NT2/D1 (cell line): ENCODE data around the gene SLC30A9.

Experiments used
- DNase-seq: peaks from one replicate; pipeline ENCODE4 v3.0.0-alpha.2; 2011; ENCODE audit warnings: low read depth, low spot score
- H3K27me3 ChIP-seq: 2 replicates; pipeline ENCODE4 v1.6.0; 2011; ENCODE audit warnings: mild to moderate bottlenecking; ENCODE audit not compliant: insufficient read length, insufficient read depth
- H3K36me3 ChIP-seq: 2 replicates; pipeline ENCODE4 v1.6.1; 2011; ENCODE audit warnings: mild to moderate bottlenecking, low read length, mixed read lengths; ENCODE audit not compliant: insufficient read depth, insufficient read length
- H3K4me1 ChIP-seq: 2 replicates; pipeline ENCODE4 v1.5.1; 2011; ENCODE audit not compliant: insufficient read depth, insufficient read length
- H3K4me3 ChIP-seq: 2 replicates; pipeline ENCODE4 v1.5.1; 2011; ENCODE audit warnings: low read depth; ENCODE audit not compliant: insufficient read length
- H3K9ac ChIP-seq: 2 replicates; pipeline ENCODE4 v1.6.0; 2011; ENCODE audit warnings: low read depth; ENCODE audit not compliant: insufficient read length
- H3K9me3 ChIP-seq: 2 replicates; pipeline ENCODE4 v1.5.1; 2011; ENCODE audit warnings: mild to moderate bottlenecking, low read length; ENCODE audit not compliant: insufficient read depth
- SUZ12 ChIP-seq: IDR thresholded peaks from 2 replicates; pipeline ENCODE4 v1.6.1; 2011; ENCODE audit not compliant: insufficient read length, insufficient read depth; ENCODE audit errors: extremely low read depth
- YY1 ChIP-seq: IDR thresholded peaks from 2 replicates; pipeline ENCODE4 v1.6.1; 2011; ENCODE audit not compliant: insufficient read length, insufficient read depth
- ZNF274 ChIP-seq: IDR thresholded peaks from 2 replicates; pipeline ENCODE4 v1.6.1; 2011; ENCODE audit warnings: mild to moderate bottlenecking, low read depth, low read length

Gene SLC30A9

DNA sequence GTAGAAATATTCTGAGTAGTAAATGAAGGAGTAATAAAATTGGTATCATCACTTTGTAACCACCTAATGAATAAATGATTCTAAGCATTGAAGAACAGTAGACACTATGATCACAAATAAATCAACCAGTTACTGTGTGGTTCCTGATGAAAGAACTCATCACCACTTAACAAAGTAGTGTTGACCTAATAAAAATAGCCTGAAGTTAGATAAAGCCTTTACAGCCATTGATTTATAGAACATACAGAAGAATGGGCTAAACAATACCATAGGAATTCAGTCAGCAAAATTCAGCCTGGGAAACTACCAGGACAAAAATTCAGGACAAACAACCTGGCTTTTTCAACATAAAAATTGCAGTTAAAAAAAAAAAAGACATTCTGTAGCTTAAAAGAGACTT, 9.0 kb downstream of the SLC30A9 start:
- Histone ChIP-seq H3K4me3 (no peak overlapping the region), H3K9me3 (no peaks in the 10 kb centered on the region), H3K9ac (no peak overlapping the region), H3K27me3 (no peaks in the 10 kb centered on the region), H3K4me1 (no peaks in the 10 kb centered on the region), H3K36me3 (peaks cover 10% of the 10 kb centered on the region)
- DNase-seq = no peak
- TF ChIP-seq SUZ12 = no peak

DNA sequence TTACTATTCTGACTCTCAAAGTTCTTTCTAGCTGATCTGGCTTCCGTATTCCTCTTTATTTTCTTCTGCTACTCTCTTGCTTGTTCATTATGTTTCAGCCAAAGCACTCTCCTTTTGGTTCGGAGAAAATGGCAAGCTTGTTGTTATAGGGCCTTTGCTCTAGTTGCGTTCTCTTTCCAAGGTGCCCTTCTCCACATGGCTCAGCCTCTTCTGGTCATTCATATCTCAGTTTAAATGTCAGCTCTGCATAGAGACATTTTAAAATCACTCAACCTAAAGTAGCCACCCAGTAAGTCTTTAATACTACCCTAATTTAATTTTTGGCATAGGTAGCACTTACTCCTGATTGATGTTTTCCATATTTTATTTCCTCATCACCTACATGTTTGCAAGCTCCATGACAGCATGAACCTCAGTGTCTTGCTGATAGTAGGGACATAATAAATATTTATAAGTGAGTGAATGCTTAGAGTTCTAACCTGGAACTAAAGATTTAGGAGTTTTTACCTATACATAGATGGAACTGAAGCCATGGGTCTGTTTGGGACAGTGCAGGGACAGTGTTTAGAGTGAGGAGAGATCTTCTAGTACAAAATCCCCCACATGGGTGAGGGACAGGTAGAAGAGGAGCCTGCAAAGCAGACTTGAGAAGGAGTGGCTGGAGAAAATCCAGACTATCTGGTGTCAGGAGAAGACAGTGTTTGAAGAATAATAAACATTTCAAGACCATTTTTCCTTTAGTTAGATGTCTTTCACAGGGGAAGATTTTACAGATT, 17.9 kb downstream of the SLC30A9 start:
- no peak overlapping the region for H3K9ac ChIP-seq
- DNase-seq = no peak
- H3K4me3 ChIP-seq = no peak overlapping the region
- H3K36me3 ChIP-seq = peaks cover 9% of the 10 kb centered on the region
- TF ChIP-seq ZNF274 (no peak), SUZ12 (no peak), YY1 (no peak)
- no peaks in the 10 kb centered on the region for H3K4me1 ChIP-seq
- no peaks in the 10 kb centered on the region for H3K27me3 ChIP-seq
- H3K9me3 ChIP-seq = no peaks in the 10 kb centered on the region

DNA sequence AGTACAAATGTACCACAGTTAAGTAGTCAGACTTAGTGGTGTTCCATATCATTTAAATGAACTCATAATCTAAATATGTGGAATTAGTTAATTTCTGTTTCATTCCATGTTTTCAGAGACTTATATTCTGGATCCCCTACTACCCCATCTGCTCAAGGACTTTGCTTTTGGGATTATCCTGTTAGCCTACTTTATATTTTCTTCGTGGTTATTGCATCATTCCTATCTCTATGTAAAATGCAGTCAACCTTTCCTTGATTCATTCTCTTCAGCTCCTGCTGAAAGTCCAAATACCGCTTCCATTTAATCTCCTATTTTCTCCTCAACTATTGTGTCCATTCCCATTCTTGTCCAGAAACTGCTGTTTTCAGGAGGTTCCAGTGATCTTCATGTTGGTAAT, 25.1 kb downstream of the SLC30A9 start:
- DNase-seq = no peak

DNA sequence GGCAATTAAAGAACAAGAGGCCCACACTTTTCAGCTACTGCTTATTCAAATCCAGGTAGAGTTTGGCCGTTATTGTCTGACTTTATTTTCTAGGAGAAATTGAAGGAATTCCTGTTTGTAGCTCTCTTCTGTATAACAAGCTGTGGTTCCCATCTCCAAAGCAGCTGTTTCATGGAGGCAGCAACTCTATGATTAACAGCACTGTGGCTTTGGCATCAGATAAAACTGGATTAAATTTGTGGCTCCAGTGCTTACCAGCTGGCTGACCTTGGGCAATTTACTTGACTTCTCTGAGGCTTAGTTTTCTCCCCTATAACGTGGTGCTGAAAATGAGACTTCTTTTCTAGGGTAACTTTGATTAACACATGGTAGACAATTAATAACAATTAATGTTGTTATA, 28.1 kb downstream of the SLC30A9 start:
- Histone ChIP-seq H3K36me3 (peaks cover 16% of the 10 kb centered on the region), H3K4me1 (no peaks in the 10 kb centered on the region), H3K27me3 (no peaks in the 10 kb centered on the region), H3K4me3 (no peak overlapping the region), H3K9me3 (no peaks in the 10 kb centered on the region), H3K9ac (no peak overlapping the region)
- no peak for DNase-seq
- TF ChIP-seq ZNF274 = no peak
- no peak for TF ChIP-seq YY1
- no peak for TF ChIP-seq SUZ12

More for the DNA sequence above, 25.1 kb downstream of the SLC30A9 start:
- Histone ChIP-seq H3K9ac (no peak overlapping the region), H3K9me3 (no peaks in the 10 kb centered on the region), H3K4me1 (no peaks in the 10 kb centered on the region), H3K36me3 (peaks cover 7% of the 10 kb centered on the region), H3K27me3 (no peaks in the 10 kb centered on the region), H3K4me3 (no peak overlapping the region)
- TF ChIP-seq ZNF274 (no peak), SUZ12 (no peak), YY1 (no peak)

DNA sequence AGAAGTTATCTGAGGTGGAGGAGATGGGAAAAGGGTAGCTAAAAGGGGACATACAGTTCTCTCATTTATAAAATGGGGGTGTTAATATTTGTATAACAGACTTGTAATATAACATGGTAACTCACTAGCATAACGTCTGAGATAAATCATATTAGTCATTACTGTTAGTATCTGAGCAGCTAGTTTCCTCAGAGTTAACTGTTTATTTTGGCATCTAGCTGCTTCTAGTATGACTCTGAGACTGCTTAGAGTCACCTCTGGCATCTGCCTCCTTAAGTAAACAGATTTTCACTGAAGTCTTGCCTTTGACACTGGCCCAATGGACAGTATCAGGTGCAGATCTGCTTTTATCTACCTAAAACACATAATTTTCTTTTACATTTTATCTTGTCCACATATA, 58.1 kb downstream of the SLC30A9 start:
- no peak overlapping the region for H3K9ac ChIP-seq
- no peak overlapping the region for H3K4me3 ChIP-seq
- H3K27me3 ChIP-seq = no peaks in the 10 kb centered on the region
- no peak for DNase-seq
- no peak for TF ChIP-seq ZNF274
- no peak for TF ChIP-seq YY1
- TF ChIP-seq SUZ12 = no peak
- H3K9me3 ChIP-seq = no peaks in the 10 kb centered on the region
- no peaks in the 10 kb centered on the region for H3K4me1 ChIP-seq
- peaks cover 16% of the 10 kb centered on the region for H3K36me3 ChIP-seq

DNA sequence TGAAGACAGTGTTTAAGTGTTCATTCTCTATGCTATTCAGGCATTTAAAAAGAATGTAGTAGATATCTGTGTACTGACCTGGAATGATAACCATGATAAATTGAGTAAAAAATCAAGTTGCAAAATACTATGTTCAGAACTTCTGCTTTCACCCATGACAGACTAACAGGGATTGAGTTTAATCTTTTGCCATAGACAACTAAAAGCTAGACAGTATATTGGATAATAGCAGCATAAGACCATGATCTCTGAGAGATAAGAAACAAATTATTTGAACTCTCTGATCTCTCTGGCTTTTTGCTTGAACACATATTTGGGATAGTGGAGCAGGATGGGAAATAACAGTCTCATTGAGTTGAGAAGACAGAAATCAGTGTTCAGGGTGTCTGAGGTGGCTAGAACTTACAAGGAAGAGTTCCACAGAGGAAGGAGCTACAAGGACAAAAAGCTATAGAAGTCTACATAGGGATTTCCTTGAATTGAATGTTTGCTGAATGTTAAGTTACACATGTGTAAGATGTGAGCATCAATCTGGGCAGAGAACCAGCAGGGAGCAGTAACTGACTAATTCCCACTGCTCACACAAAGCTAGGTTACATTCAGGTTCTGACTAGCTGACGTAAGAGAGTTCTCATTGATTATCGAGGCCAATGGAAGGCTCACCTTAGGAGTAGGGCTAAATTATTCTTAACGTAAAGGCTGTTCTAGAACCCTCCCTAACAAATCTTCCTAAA, 60.4 kb downstream of the SLC30A9 start:
- Histone ChIP-seq H3K9me3 (peaks cover 5% of the 10 kb centered on the region), H3K27me3 (no peaks in the 10 kb centered on the region), H3K4me3 (no peak overlapping the region), H3K36me3 (peaks cover 18% of the 10 kb centered on the region), H3K9ac (no peak overlapping the region), H3K4me1 (no peaks in the 10 kb centered on the region)
- no peak for DNase-seq
- TF ChIP-seq SUZ12 = no peak
- TF ChIP-seq YY1 = no peak
- no peak for TF ChIP-seq ZNF274

DNA sequence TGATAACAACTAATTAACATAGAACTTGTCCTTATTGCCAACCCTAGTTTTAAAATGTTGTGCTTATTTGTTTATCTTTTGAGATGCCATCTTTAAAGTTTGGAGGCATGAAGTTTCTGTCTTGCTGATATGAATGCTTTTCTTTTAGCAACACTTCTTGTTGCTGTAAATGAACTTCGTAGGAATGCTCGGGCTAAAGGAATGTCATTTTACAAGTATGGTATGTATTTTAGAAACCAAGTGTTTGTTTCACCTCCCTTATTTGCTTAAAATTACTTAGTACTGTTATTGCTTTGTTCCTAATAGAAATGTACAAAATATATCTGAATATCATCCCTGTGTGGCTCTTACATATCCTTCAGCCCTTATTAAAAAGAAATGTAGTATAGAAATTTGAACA, 76.1 kb downstream of the SLC30A9 start:
- peaks cover 20% of the 10 kb centered on the region for H3K36me3 ChIP-seq
- TF ChIP-seq YY1 (no peak), ZNF274 (no peak), SUZ12 (no peak)

DNA sequence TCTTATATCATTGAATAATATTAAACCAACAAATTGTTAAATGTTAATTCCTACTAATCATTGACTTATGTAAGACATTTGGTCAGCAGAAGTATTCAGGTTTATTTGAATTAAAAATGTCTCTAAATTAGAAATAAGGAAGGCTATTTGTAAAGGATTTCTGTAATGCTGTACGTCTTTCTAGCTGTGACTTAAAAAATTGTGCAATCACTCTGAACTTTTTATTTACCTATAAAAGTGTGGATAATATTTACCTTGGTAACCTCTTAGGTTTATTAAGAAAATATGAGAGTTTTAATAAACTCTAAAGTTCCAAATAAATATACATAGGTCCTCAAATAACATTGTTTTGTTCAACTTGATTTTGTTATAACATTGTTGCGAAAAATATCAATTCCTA, 76.9 kb downstream of the SLC30A9 start:
- Histone ChIP-seq H3K36me3 (peaks cover 20% of the 10 kb centered on the region), H3K4me3 (no peak overlapping the region), H3K9ac (no peak overlapping the region), H3K27me3 (no peaks in the 10 kb centered on the region), H3K4me1 (no peaks in the 10 kb centered on the region), H3K9me3 (no peaks in the 10 kb centered on the region)
- TF ChIP-seq SUZ12 (no peak), YY1 (no peak), ZNF274 (no peak)
- DNase-seq = no peak

More for the DNA sequence above, 76.1 kb downstream of the SLC30A9 start:
- DNase-seq = no peak
- Histone ChIP-seq H3K9me3 (no peaks in the 10 kb centered on the region), H3K4me1 (no peaks in the 10 kb centered on the region), H3K4me3 (no peak overlapping the region), H3K27me3 (no peaks in the 10 kb centered on the region), H3K9ac (no peak overlapping the region)
